Hepatocyte (in vitro differentiated cells): ENCODE results near the gene ZBTB48. TPM values are rescaled to one million over a fixed set of nuclear protein-coding genes. Genes with fewer than 3 reads are reported as not detected.

Experiments used
- DNase-seq: peaks from one replicate; pipeline ENCODE4 v3.0.0-alpha.2; 2016; ENCODE audit warnings: low spot score
- H2AFZ ChIP-seq: fragments of 200-600 bp; sonication (generic); 2 replicates; pipeline ENCODE4 v1.6.0; 2016; ENCODE audit warnings: antibody characterized with exemption, mild to moderate bottlenecking
- H3K27ac ChIP-seq: fragments of 200-600 bp; sonication (generic); 2 replicates; pipeline ENCODE4 v1.5.1; 2016; ENCODE audit warnings: mild to moderate bottlenecking
- H3K27me3 ChIP-seq: fragments of 200-600 bp; sonication (generic); 2 replicates; pipeline ENCODE4 v1.6.1; 2016
- H3K36me3 ChIP-seq: fragments of 200-600 bp; sonication (generic); replicated peaks from 2 replicates; pipeline ENCODE4 v1.5.1; 2016; ENCODE audit warnings: low read depth; ENCODE audit not compliant: insufficient read depth
- H3K4me1 ChIP-seq: fragments of 200-600 bp; sonication (generic); 2 replicates; pipeline ENCODE4 v1.5.1; 2016; ENCODE audit warnings: mild to moderate bottlenecking, moderate library complexity; ENCODE audit not compliant: insufficient read depth
- H3K4me2 ChIP-seq: fragments of 200-600 bp; sonication (generic); 2 replicates; pipeline ENCODE4 v1.6.0; 2016
- H3K4me3 ChIP-seq: fragments of 200-600 bp; sonication (generic); 2 replicates; pipeline ENCODE4 v1.5.1; 2016; ENCODE audit warnings: mild to moderate bottlenecking
- H3K79me2 ChIP-seq: fragments of 200-600 bp; sonication (generic); 2 replicates; pipeline ENCODE4 v1.6.0; 2017; ENCODE audit warnings: mild to moderate bottlenecking
- H3K9me2 ChIP-seq: fragments of 200-600 bp; sonication (generic); replicated peaks from 2 replicates; pipeline ENCODE4 v1.6.0; 2017; ENCODE audit warnings: mild to moderate bottlenecking; ENCODE audit not compliant: insufficient read depth
- H3K9me3 ChIP-seq: fragments of 200-600 bp; sonication (generic); 2 replicates; pipeline ENCODE4 v1.5.1; 2016; ENCODE audit warnings: low read depth, mild to moderate bottlenecking
- H4K20me1 ChIP-seq: fragments of 200-600 bp; sonication (generic); 2 replicates; pipeline ENCODE4 v1.6.0; 2016; ENCODE audit warnings: mild to moderate bottlenecking; ENCODE audit not compliant: insufficient read depth, poor library complexity, severe bottlenecking
- EZH2 ChIP-seq: fragments of 200-600 bp; sonication (generic); IDR thresholded peaks from 2 replicates; pipeline ENCODE4 v1.6.1; 2016; ENCODE audit warnings: antibody characterized with exemption, mild to moderate bottlenecking, borderline replicate concordance
- EZH2phosphoT487 ChIP-seq: fragments of 200-600 bp; sonication (generic); IDR thresholded peaks from one replicate; pipeline ENCODE4 v1.6.1; 2018; ENCODE audit warnings: antibody characterized with exemption, mild to moderate bottlenecking, low read depth, moderate library complexity; ENCODE audit not compliant: unreplicated experiment, severe bottlenecking
- WGBS: methylation state at CpG from one replicate; pipeline ENCODE4 v1.1.6; 2016; ENCODE audit warnings: low lambda C conversion rate; ENCODE audit errors: missing lambda C conversion rate; 5-methylcytosine and 5-hydroxymethylcytosine counted together
- polyA plus RNA-seq: library from polyadenylated mRNA; unstranded; fragments of >200 nt; fragmentation: Nextera tagmentation; extraction: Ambion mirVana; gene quantifications from 2 replicates; pipeline ENCODE4 v1.2.1, GENCODE V29; 2016
- total RNA-seq: library from RNA; depleted of rRNA; stranded (reverse); fragments of >200 nt; gene quantifications from 2 replicates; pipeline ENCODE4 v1.2.3, GENCODE V29; 2014
- TF ChIP-seq, protein P1 (sequence below): fragments of 200-600 bp; sonication (generic); IDR thresholded peaks from 2 replicates; pipeline ENCODE4 v1.5.1; 2016; ENCODE audit warnings: antibody characterized with exemption, mild to moderate bottlenecking; ENCODE audit not compliant: poor library complexity

The ZBTB48 gene
- total and polyA plus RNA-seq, 2 experiments from 2014 or later: 22.9 to 24.8 TPM

- TF ChIP-seq EZH2 (no peak), EZH2phosphoT487 (no peak)
- TF ChIP-seq, protein P1, sequence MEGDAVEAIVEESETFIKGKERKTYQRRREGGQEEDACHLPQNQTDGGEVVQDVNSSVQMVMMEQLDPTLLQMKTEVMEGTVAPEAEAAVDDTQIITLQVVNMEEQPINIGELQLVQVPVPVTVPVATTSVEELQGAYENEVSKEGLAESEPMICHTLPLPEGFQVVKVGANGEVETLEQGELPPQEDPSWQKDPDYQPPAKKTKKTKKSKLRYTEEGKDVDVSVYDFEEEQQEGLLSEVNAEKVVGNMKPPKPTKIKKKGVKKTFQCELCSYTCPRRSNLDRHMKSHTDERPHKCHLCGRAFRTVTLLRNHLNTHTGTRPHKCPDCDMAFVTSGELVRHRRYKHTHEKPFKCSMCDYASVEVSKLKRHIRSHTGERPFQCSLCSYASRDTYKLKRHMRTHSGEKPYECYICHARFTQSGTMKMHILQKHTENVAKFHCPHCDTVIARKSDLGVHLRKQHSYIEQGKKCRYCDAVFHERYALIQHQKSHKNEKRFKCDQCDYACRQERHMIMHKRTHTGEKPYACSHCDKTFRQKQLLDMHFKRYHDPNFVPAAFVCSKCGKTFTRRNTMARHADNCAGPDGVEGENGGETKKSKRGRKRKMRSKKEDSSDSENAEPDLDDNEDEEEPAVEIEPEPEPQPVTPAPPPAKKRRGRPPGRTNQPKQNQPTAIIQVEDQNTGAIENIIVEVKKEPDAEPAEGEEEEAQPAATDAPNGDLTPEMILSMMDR: no peak
- WGBS: 90% methylated on average over 8 of the region's 8 CpGs
- H3K36me3 ChIP-seq: peaks cover 3% of the 10 kb centered on the region
These were observed 45.5 kb upstream of the ZBTB48 start for GRCh38 chr1:6534248-6534822.

GRCh38 chr1:6535214-6535613, 44.6 kb upstream of the ZBTB48 start:
- TF ChIP-seq, protein P1: no peak
- TF ChIP-seq EZH2phosphoT487: no peak
- TF ChIP-seq EZH2: no peak
- H3K36me3 ChIP-seq: peaks cover 3% of the 10 kb centered on the region

More at GRCh38 chr1:6534248-6534822, 45.5 kb upstream of the ZBTB48 start:
- Histone ChIP-seq H4K20me1 (no peaks in the 10 kb centered on the region), H2AFZ (no peak overlapping the region), H3K9me3 (no peaks in the 10 kb centered on the region), H3K9me2 (no peaks in the 10 kb centered on the region), H3K27ac (no peak overlapping the region), H3K4me3 (no peak overlapping the region), H3K4me1 (no peaks in the 10 kb centered on the region), H3K79me2 (peaks cover 2% of the 10 kb centered on the region), H3K4me2 (no peak overlapping the region), H3K27me3 (no peaks in the 10 kb centered on the region)
- DNase-seq: no peak

GRCh38 chr1:6536291-6536690, 43.5 kb upstream of the ZBTB48 start:
- Histone ChIP-seq H3K4me3 (no peak overlapping the region), H3K27ac (no peak overlapping the region), H3K9me2 (no peaks in the 10 kb centered on the region), H3K4me1 (no peaks in the 10 kb centered on the region), H3K27me3 (no peaks in the 10 kb centered on the region), H3K4me2 (no peak overlapping the region), H2AFZ (no peak overlapping the region), H4K20me1 (no peaks in the 10 kb centered on the region), H3K79me2 (peaks cover 2% of the 10 kb centered on the region), H3K36me3 (no peaks in the 10 kb centered on the region), H3K9me3 (no peaks in the 10 kb centered on the region)
- 78% methylated on average over 5 of the region's 5 CpGs for WGBS
- no peak for DNase-seq
- TF ChIP-seq EZH2: no peak
- TF ChIP-seq EZH2phosphoT487: no peak
- TF ChIP-seq, protein P1: no peak

More at GRCh38 chr1:6535214-6535613, 44.6 kb upstream of the ZBTB48 start:
- H3K4me2 ChIP-seq: no peak overlapping the region
- H3K9me3 ChIP-seq: no peaks in the 10 kb centered on the region
- no peaks in the 10 kb centered on the region for H4K20me1 ChIP-seq
- no peak overlapping the region for H3K27ac ChIP-seq
- H3K4me3 ChIP-seq: no peak overlapping the region
- H3K9me2 ChIP-seq: no peaks in the 10 kb centered on the region
- H3K27me3 ChIP-seq: no peaks in the 10 kb centered on the region
- DNase-seq: no peak
- WGBS: 97% methylated on average over 4 of the region's 4 CpGs
- H3K79me2 ChIP-seq: peaks cover 2% of the 10 kb centered on the region
- H3K4me1 ChIP-seq: no peaks in the 10 kb centered on the region
- no peak overlapping the region for H2AFZ ChIP-seq
